HG02938 (cell line): Measurements from ENCODE around the gene MPP1.

ENCODE experiments used
- ATAC-seq: cut with Tn5 transposase; IDR thresholded peaks from one replicate; pipeline ENCODE4 v1.9.1; 2021; ENCODE audit warnings: mild to moderate bottlenecking, moderate library complexity; ENCODE audit not compliant: unreplicated experiment

The MPP1 gene

GRCh38 chrX:154733066-154733425 lies 72.2 kb downstream of the MPP1 start:
- ATAC-seq: no peak

GRCh38 chrX:154732421-154733065 lies 72.7 kb downstream of the MPP1 start:
- ATAC-seq: no peak

GRCh38 chrX:154731881-154732280 lies 73.4 kb downstream of the MPP1 start:
- no peak for ATAC-seq

- ATAC-seq: no peak
These were observed 74.1 kb downstream of the MPP1 start for GRCh38 chrX:154731184-154731583.

- ATAC-seq: no peak
These were observed 74.9 kb downstream of the MPP1 start for GRCh38 chrX:154730253-154730891.

GRCh38 chrX:154729439-154729838 lies 75.8 kb downstream of the MPP1 start:
- ATAC-seq: no peak
